ENCODE data around the gene IFRD1.
A peak's percentile ranks its signal among the peaks of the same experiment; 100 is the strongest.

The IFRD1 gene

DNA sequence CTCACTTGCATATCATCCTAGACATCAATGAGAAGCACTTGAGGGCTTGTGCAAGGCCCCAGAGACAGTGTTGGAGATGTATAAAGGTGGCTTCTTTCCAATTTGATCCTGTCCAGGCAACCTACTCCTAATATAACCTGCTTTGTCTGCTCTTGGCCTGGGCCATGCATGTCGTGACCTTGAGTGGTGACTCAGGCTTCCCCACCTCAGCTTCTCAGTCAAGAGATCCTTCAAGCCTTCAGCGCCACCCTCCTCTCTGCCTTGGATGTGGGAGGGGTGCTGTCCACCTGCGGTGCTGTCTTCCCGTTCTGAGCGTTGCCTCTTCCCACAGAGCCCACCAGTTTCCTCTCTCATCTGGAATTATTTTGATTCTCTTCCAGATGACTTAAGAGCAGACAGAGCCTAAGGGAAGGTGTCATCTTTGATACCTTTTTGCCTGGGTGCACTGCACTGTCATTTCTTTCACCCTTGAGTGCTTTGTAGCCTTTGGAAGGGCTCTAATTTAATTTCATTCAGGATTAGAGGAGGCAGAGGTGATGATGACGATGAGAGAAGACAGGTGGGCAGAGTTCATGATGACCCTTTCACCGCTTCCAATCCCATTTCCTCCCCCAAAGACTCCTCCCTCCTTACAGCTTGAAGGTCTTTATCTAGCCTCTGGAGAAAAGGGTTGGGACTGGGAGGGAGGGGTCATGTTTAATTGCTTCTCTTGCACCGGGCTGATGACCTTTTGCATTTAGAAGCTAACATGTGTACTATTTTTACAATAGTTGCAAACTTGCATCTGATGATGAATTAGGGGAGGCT lies 37.4 kb downstream of the IFRD1 start:
- no peak for DNase-seq (ENCODE audit: low spot score)

DNA sequence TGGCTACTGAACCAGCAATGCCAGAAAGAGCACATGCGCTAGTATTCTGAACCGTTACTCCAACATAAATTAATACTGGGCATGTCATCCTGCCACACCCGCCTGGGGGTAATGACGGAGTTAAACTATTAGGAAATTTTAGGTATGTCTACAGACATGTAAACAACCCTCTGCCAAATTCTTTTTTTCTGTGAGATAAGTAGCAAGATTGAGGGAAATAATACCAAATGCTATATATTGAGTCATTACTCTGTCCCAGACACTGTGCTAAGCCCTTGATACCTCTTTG lies 37.9 kb downstream of the IFRD1 start:
- DNase-seq (ENCODE audit: low spot score) = no peak

DNA sequence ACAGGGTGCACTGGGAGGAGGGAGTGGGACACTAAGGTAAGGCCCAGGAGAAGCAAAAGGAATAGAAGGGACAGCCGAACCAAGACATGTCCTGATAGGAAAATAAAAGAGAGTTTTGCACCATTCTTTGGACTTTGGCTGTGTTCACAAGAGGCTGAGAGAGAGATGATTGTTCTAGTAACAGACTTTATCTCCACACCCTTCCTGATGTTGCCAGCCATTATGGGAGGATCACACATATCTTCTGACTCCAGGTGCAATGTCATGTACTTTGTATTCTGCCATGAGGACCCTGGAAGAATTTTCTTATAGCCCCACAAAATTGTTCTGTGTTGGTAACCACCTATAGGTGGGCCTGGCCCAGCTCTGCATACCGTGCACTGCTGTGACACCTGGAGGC lies 41.9 kb downstream of the IFRD1 start:
- no peak for DNase-seq (ENCODE audit: low spot score)

DNA sequence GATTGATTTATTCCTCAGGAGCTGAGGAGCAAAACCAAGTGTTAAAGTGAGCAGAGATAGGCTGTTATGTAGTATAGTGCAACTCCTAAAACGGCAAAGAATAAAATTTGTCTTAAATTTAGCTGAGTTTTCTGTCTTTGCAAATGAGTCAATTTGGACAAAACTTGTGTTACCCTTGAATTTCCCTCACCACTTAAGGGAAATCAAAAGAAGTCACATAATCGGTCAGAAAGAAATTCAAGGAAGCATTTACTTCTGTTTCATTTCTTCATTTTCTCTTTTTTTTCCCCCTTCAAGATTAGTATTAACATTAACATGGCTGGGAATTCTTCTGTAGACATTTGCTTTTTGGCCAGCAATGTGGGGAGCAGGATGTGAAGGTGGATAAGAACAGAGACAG lies 44.4 kb downstream of the IFRD1 start:
- no peak for DNase-seq (ENCODE audit: low spot score)

DNA sequence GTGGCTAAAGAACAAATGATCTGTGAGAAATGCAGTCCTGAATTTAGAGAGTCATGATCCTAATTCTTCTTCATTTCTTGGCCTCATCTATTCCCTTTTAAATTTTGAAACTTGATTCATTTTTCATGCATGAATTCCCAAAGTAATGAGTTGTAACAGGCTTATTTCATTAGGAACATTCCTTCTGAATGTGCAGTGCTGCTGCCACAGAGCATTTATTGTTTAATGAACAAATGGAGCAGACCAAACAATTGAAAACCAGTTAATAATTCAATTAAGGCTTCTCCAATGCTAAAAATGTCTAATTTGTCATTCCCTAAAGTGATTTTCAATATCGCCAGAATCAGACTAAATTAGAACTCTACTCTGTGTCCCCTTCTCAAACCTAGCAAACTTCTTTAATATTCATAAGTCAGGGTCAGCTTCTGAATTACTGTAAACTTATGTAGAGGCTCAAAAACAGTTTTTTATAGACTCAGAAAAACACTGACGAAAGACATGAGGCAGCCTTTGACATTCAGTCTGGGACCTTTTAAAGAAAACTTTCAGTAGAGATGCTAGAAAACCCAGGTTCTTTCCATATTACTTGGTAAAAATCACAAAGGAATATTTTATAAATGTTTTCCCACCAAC lies 45.0 kb downstream of the IFRD1 start:
- no peak for DNase-seq (ENCODE audit: low spot score)

DNA sequence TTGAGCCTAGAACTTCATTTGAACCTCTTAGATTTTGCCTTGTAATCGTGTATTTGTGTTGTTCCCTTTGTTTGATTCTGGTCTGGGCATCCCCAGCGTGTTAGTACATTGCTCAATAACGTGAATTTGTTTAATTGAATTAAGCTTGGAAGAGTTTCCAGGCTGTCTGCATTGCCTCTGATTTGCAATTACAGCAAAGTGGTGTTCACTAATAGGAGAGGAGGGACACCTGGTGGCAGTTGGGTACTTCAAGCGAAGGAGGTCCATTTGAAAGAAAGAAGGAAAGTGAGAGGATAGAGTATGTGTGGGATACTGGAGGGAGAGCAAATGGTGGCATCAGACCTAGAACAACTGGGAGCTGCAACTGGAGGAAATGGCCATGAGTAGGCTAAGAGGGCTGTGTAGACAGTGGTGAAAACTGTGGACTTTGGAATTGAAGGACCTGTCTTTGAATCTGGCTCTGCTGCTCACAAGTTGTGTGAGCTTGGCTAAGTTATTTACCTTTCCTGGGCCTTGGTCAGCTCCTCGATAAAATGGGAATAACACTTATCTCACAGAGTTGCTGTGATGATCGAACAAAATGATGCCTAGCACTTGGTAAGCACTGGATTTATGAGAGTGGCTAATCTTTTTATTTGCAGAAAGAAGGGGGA lies 45.7 kb downstream of the IFRD1 start:
- peak; percentile 67 for DNase-seq (ENCODE audit: low spot score)

DNA sequence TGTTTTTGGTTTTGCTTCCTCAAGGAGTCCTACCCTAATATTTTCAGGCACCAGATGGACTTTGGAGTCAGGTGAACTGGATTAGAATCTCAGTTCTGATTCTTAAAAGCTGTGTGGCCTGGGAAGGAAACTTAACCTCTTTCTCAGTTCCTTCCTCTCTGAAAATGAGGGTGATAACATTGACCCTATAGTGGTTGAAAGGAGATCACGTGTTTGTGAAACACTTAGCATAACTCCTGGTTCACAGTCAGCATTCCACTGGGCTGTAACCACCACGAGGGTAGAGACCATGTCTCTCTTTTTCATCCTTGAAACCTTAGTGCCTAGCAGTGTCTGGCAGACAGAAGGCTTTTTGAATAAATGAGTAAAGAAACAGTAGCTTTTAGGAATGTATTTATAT lies 47.2 kb downstream of the IFRD1 start:
- DNase-seq (ENCODE audit: low spot score) = no peak

DNA sequence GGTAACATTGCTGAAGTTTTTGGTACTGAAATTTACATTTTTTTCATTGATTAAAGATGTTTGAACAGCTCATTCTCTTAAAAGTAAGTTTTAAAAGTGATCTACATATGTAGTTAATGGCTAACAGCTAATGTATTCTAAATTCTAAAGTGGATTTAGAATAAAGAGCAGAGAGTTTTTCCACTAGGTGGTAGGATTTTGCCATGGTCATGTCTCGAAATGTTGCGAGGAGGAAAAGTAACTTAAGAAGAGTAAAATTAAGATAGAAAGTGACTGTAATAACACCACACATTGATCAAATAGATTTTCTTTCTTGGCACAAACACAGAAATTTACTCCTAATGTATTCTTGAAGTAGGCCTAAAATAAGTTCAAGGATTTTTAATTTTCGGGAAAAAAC lies 50.4 kb downstream of the IFRD1 start:
- no peak for DNase-seq (ENCODE audit: low spot score)

DNA sequence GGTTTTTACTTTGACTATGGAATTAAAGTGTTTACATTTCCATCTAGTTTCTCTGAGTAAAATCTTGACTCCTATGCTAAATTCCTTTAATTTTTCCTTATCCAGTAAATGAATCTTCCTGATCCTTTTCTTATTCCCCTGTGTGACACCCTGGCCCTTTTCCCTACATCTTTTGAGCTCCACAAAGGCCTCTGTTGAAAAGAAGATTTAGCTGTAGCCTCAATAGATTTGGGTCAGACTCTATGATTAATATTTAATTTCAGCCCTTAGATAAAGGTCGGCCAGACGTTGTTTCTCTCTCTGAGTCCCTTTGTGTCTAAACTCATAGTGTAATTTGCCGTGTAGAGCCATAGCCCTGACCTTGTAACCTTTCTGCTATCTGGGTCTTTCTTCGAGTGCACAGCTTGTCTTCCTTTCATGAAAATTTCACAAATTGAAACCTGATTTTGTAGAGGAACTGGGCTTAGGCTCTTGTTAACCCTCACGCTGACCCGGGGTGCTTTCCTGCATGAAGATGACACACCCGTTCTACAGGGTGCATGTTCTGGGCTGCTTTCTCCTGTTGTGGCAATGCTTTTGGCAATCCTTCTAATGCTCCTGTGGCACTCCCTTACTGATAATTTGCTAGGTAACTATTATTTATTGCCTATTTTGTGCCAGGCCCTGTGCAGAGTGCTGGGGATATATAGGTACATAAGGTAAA lies 51.7 kb downstream of the IFRD1 start:
- DNase-seq (ENCODE audit: low spot score) = no peak

DNA sequence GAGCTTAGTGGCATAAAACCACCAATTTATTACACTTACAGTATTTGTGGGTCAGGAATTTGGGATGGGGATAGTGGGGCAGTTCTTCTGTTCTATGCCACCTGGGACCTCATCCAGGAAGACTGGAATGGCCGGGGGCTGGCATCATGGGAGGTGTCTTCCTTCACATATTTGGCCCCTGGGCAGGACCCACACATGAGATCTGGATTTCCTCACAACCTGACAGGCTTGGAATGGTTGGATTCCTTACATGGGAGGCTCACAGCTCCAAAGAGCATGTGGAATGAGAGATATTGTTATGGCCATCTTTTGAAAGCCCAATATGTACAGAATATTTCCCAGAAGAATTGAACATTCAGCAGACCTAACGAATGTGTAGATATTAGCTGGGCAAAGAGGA lies 52.4 kb downstream of the IFRD1 start:
- no peak for DNase-seq (ENCODE audit: low spot score)

DNA sequence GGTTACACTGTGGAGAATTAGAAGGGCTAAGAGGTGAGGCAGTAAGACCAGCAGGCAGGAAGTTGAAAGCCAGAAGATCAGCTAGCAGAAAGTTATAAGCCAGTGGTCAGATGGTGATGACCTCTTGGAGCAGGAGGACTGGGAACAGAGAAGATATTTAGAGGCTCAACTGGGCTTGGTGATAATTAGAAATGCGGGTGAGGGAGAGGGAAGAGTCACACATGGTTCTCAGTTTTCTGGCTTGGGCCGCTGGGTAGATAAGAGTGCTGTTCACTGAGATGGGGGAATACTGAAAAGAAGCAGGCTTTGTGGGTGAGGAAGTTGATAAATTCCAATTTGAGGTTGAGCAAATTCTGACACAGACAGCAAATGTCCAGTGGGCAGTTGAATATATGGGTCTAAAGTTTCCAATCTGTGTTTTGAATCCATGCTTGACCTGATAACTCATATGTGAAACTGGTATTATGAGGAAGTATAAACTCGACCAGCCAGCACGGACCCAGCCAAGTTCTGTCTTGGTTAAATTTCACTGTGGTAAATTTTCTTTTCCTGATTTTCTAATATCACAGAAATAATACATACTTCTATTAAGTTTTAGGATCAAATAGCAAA lies 53.2 kb downstream of the IFRD1 start:
- no peak for DNase-seq (ENCODE audit: low spot score)

DNA sequence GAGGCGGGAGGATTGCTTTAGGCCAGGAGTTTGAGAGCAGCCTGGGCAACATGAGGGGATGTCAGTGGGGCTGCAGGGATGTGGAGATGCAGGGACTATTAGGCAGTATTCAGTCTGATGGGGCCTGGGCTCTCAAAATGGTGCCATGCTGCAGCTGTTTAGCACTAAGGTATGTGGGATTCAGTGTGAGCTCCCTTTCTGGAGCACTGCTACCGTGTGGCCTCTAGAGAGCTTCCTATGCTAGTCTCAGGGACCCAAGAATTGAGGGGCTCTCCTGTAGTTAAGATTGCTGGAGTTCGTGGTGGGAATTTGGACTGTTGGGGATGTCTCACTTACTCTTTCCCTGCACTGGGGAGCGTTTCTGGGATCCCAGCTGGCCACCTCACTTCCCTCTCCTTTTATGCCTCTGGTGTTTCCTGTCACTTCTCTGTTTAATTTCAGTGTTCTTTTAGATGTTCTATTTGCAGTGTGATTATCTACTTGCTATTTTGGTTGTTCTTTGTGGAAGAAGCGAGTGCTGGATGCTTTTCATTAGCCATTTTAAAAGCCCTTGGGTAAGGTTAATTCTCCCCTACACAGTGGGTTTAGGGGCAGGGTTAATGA lies 53.9 kb downstream of the IFRD1 start:
- no peak for DNase-seq (ENCODE audit: low spot score)

DNA sequence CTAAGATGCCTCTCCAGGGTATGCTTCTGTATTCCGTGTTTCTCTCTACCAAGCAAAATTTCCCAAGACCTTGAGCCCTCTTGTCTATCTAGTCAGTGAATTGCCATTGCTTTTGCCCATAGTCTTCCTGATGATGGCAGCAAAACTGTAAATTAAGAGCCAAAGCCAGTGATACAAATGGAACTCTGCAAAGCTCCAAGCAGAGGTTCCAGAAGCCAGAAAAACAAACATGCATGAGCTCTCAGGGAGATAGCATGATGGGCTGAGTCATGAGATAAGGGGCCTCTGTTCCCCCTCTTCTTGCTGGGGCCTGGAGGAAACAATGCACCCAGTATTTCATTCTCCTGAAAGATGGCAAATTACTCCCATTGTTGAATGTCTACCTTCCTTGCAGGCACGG lies 55.2 kb downstream of the IFRD1 start:
- DNase-seq (ENCODE audit: low spot score) = no peak

DNA sequence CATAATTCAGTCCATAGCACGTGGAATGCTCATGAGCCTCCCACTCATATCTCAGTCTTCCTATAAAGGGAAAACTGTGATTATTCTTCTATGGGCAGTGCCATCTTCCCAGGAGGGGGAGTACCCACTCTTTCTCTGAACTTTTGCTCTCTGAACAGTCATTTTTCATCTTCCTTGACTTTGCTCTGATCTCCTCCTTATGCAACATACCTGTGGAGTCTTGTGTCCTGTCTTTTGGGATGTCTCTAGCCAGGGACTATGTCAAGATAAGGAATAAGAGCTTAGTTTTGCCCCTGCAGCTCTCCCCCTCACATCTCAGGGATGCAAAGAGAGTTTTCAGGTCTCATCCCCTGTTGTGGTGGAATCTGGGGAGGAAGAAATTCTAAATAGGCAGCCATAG lies 58.1 kb downstream of the IFRD1 start:
- no peak for DNase-seq (ENCODE audit: low spot score)

DNA sequence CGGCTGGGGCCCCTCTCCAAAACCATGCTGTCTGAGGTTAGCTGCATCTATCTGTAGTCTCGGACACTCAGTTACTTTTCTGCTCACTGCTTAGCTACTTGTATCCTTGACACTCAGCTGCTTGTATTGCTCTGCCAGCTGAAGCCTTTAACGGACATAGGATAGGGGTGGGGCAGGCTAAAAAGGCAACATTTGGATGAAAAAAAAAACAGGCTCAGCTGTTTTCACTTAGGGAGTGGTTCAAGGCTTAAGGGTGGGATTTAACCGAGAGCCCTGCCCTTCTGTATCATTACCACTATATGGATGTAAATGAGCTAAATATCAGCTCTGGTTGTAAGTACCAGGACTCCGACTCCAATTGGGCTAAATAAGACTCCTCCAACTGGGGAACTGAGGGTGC lies 59.1 kb downstream of the IFRD1 start:
- no peak for DNase-seq (ENCODE audit: low spot score)

DNA sequence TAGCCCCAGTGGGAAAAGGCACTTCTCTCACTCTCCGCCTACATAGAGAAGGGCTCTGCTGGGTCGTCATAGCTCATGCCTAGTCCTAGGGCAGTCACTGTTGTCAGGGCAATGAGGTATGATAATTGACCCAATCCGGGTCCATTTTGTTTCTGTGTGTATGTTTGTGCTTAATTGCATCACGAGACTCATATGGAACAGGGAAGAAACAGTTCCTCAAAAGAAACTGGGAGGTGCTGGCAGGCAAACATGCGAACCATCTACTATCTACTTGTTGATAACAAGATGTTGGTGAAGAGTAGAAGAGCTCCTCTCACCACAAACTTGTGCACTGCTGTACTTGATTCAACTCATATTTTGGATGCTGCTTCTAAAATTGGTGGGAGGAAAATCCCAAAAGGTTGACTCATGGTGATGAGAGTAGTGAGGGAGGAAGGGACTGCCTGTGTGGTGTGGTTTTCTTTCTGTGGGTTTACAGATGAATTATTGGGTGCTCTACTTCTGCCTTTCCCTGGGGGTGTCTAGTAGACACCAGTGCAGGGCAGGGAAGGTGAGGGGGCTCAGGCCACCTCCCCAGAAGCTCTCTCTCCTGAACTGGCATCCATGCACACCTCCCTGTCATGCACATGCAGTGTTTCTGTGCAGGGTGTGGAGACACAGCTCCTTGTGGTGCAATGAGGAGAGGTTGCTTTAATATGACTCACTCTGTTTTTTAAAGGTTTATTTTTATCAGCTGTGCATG lies 59.9 kb downstream of the IFRD1 start:
- DNase-seq (ENCODE audit: low spot score) = no peak

DNA sequence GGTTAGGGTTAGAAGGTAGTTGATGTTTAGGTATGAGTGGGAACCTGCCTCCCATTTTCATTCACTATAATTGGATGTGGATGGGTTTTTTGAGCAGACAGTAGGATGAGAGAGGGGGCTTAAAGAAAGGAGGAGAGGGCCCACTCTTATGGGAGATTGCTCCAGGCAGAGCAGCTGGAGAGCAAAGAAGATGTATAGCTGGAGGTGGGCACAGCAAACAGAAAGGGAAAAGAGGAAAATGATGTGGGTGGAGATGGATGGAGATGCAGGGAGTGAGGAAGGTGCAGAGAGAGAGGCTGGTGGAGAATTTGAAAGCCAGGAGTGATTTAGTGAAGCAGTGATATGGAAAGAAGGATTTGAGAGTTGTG lies 60.5 kb downstream of the IFRD1 start:
- DNase-seq (ENCODE audit: low spot score) = no peak

DNA sequence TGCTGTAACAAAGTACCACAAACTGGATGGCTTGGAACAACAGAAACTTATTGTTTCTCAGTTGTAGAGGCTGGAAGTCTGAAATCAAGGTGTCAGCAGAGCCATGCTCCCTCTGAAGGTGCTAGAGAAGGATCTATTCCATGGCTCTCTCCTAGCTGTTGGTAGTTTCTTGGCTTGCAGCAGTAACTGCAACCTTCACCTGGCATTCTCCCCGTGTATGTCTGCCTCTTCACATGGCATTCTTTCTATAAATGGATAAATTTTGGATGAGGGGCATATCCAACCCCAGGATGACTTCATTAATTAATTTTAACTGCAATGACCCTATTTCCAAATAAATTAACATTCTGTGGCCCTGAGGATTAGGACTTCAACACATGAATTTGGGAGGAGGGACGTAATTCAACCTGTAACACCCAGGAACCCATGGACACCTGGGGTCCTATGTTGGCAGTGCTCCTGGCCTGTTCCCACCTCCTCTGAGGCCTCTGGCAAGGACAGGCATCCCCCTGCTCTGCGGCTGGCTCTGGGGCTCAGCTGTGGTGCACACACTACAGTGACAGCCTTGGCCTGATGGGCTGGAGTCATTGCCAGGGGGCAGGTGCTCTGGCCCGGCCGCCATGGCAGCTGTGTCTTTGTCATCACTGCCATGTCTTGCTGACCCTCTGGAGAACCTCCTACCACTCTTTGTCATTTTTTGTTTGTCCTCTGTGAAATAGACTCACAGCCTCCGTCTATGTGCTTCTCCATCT lies 61.4 kb downstream of the IFRD1 start:
- DNase-seq (ENCODE audit: low spot score) = no peak

DNA sequence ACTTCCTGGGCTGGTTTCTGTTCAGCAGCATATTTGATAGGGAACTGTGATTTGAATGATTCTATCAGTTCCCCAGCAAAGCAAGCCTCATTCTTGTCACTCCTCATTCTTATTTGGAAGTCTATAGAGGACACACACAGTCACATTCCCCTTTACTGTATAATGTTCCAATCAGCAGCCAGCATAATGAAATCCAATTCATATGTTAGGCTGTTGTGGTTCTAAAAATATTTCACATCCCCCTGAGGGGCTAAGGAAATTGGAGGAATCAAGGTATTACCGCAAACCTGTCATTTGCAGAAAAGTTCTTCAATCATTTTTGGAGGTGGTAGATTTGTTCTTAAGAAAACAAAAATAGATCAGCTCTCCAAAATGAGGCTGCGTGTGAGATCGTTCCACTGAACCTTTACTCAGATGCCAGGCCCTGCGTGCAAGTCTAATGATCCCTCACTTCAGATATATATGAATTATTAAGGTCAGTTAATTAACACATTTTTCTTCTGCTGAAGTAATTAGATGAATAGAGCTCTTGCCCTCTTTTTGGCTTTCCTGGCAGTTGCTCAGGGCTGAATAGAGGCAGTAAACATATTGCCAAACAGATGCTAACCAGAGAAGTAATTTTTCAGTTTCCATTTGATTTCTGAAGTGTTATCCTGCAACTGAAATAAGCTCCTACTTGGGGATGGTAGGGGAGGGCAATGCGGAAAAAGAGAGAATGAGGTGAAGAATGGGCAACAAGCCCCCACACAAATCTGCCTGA lies 62.4 kb downstream of the IFRD1 start:
- DNase-seq (ENCODE audit: low spot score) = no peak

DNA sequence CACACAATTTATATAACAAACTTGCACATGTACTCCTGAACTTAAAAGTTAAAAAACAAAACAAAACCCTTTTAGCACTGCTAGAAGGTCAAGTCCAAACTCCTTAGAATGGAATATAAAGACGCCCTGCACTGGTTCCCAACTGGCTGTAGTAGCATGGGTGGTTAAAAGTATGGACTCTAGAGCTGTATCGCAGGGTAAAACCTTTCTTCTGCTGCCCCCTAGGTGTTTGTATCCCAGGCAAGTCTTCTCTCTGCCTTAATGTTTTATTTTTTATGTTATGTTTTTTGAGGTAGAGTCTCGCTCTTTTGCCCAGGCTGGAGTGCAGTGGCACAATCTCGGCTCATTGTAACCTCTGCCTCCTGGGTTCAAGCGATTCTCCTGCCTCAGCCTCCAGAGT lies 65.7 kb downstream of the IFRD1 start:
- no peak for DNase-seq (ENCODE audit: low spot score)

Measured in globus pallidus (tissue), 1 donor.